ENCODE data around the gene ZC3H18. TPM values are rescaled to one million over a fixed set of nuclear protein-coding genes. Genes with fewer than 3 reads are reported as not detected.
A peak's percentile ranks its signal among the peaks of the same experiment; 100 is the strongest.

The ZC3H18 gene
- total RNA-seq, 2 donors from 2014 or later: 7.9 to 10.0 TPM

- Histone ChIP-seq H3K36me3 (peaks cover 55% of the 10 kb centered on the region), H3K27ac (no peak overlapping the region)
- TF ChIP-seq CTCF (IDR thresholded peaks at IDR 0.05): no peak
Measured at GRCh38 chr16:88630433-88630832, 60.2 kb downstream of the ZC3H18 start.

GRCh38 chr16:88630941-88631340, 60.7 kb downstream of the ZC3H18 start:
- Histone ChIP-seq H3K4me3 (no peak overlapping the region), H3K4me1 (peaks cover 0 to 20% of the 10 kb centered on the region in 2 donors), H3K27me3 (no peaks in the 10 kb centered on the region), H3K36me3 (peaks cover 51% of the 10 kb centered on the region), H3K9me3 (no peaks in the 10 kb centered on the region), H3K27ac (peak overlapping the region in 1 of 2 donors; percentile 29)
- TF ChIP-seq CTCF (IDR thresholded peaks at IDR 0.05): no peak
- DNase-seq (ENCODE audit: low spot score): no peak

More at GRCh38 chr16:88630433-88630832, 60.2 kb downstream of the ZC3H18 start:
- Histone ChIP-seq H3K4me3 (no peak overlapping the region), H3K27me3 (no peaks in the 10 kb centered on the region), H3K9me3 (no peaks in the 10 kb centered on the region), H3K4me1 (peaks cover 0 to 20% of the 10 kb centered on the region in 2 donors)
- DNase-seq (ENCODE audit: low spot score): no peak

- DNase-seq (ENCODE audit: low spot score): no peak
- no peak overlapping the region for H3K4me3 ChIP-seq
- no peak overlapping the region for H3K27ac ChIP-seq
- no peaks in the 10 kb centered on the region for H3K9me3 ChIP-seq
- no peak for TF ChIP-seq CTCF (IDR thresholded peaks at IDR 0.05)
- no peaks in the 10 kb centered on the region for H3K27me3 ChIP-seq
- H3K36me3 ChIP-seq: peaks cover 47% of the 10 kb centered on the region
- H3K4me1 ChIP-seq: peaks cover 0 to 20% of the 10 kb centered on the region in 2 donors
Measured at GRCh38 chr16:88631384-88631783, 61.2 kb downstream of the ZC3H18 start.

GRCh38 chr16:88631920-88632586, 61.9 kb downstream of the ZC3H18 start:
- TF ChIP-seq CTCF (IDR thresholded peaks at IDR 0.05): no peak
- no peak for DNase-seq (ENCODE audit: low spot score)

GRCh38 chr16:88632587-88632930, 62.4 kb downstream of the ZC3H18 start:
- Histone ChIP-seq H3K9me3 (no peaks in the 10 kb centered on the region), H3K4me1 (peaks cover 0 to 20% of the 10 kb centered on the region in 2 donors), H3K27me3 (no peaks in the 10 kb centered on the region), H3K36me3 (peaks cover 36% of the 10 kb centered on the region), H3K27ac (no peak overlapping the region), H3K4me3 (no peak overlapping the region)
- DNase-seq (ENCODE audit: low spot score): no peak
- TF ChIP-seq CTCF (IDR thresholded peaks at IDR 0.05): no peak

More at GRCh38 chr16:88631920-88632586, 61.9 kb downstream of the ZC3H18 start:
- no peaks in the 10 kb centered on the region for H3K9me3 ChIP-seq
- H3K4me1 ChIP-seq: peaks cover 0 to 20% of the 10 kb centered on the region in 2 donors
- H3K4me3 ChIP-seq: no peak overlapping the region
- no peaks in the 10 kb centered on the region for H3K27me3 ChIP-seq
- H3K27ac ChIP-seq: no peak overlapping the region
- peaks cover 40% of the 10 kb centered on the region for H3K36me3 ChIP-seq

GRCh38 chr16:88633684-88634140, 63.5 kb downstream of the ZC3H18 start:
- Histone ChIP-seq H3K27me3 (peaks cover 0 to 5% of the 10 kb centered on the region in 2 donors), H3K9me3 (no peaks in the 10 kb centered on the region), H3K36me3 (peaks cover 35% of the 10 kb centered on the region), H3K4me3 (peak overlapping the region in 1 of 2 donors; percentile 51), H3K27ac (no peak overlapping the region), H3K4me1 (peaks cover 0 to 16% of the 10 kb centered on the region in 2 donors)
- DNase-seq (ENCODE audit: low spot score): no peak
- TF ChIP-seq CTCF (IDR thresholded peaks at IDR 0.05): peak in 1 of 2 donors; percentile 37

Measured in right atrium auricular region (tissue), 2 donors.